GM19328 (cell line): ENCODE measurements around the gene PLG.
"Not testable (repeated sequence)": the region's sequence is repeated elsewhere in the genome, so short reads cannot be mapped to it uniquely, and the experiment has no call there.

Experiments used
- ATAC-seq: cut with Tn5 transposase; IDR thresholded peaks from one replicate; pipeline ENCODE4 v1.9.1; 2021; ENCODE audit warnings: mild to moderate bottlenecking, moderate library complexity; ENCODE audit not compliant: unreplicated experiment

PLG gene

DNA sequence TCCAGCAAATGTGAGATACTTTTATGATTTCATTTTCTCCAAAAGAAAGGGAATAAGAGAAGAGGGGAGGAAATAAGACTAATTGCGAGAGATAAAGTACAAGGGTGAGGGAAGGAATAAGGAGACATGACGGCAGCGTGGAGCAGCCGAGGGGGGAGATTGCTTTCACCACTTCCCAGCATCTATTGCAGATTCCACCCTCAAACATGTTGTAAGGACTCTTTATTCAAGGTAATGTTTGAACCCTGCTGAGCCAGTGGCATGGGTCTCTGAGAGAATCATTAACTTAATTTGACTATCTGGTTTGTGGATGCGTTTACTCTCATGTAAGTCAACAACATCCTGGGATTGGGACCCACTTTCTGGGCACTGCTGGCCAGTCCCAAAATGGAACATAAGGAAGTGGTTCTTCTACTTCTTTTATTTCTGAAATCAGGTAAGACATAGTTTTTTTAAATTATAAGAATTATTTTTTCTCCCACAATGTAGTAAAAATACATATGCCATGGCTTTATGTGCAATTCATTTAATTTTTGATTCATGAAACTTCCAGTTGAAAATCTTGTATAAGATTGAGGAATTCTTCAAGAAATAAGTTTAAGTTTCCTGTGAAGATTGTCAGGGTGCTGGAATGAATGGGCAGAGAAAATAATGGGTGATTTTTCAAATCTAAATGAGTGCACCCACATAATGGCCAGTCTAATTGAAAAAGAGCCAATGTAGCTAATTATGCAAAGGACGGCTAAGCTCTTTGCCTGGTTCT is at the start of gene PLG:
Gene PLG, plus strand, starts transcription at position 327 of the 763 bp plus-strand sequence. Its CDS starts 61 bp downstream, at position 388.
- not testable (repeated sequence) for ATAC-seq

DNA sequence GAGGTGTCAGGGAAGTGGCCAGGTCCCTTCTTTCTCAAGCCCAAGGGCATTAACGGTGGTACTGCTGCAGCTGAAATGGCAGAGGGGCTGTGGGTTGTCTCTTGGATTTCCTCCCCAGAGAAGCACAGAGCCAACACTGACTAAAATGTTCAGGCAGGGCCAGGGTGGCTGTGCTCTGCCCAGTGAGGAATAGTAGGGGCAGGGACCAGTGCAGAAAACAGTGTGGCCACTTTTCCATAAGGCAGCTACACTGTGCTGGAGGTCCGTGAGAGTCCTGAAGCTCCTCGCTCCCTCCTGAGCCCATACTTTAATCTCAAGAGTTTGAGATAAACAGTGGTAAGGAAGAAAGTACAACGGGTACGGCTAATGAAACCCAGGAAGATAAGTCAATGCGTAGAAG is 42.5 kb upstream of the PLG start:
- no peak for ATAC-seq

DNA sequence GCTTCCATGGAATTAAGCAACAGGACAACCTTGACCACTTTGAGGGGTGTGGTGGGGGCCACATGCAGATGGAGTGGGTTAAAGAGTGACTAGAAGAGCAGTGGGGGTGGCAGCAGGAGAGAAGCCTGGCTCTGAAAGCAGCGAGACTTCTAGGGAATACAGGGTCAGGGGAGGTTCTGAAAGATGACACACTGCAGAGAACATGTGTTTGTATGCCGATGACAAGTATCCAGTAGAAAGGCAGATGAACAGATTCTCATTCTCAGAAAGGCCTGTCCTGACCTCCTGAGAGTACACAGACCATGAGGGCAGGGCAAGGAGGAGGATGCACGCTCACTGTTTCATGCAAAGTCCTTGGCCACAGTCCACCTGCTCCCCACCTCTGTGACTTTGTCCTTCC is 40.8 kb upstream of the PLG start:
- no peak for ATAC-seq

DNA sequence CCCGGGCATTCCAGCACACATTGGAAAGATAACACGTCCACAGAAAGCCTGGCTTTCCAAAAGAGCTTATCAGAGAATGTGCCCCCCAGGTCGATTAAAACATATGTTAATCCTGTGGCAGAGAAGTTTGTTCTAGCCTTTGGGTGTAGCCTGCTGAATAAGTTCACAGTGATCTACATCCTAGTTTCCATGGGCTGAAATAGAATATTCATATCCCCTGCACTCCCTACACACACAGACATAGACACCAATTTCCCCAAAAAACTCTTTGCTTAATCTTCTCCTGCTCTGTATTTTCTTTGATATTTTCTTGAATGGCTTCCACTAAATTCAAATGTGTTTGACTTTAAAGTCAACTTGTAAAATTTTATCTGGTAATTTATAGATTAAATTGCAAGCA is 39.6 kb upstream of the PLG start:
- ATAC-seq: no peak

DNA sequence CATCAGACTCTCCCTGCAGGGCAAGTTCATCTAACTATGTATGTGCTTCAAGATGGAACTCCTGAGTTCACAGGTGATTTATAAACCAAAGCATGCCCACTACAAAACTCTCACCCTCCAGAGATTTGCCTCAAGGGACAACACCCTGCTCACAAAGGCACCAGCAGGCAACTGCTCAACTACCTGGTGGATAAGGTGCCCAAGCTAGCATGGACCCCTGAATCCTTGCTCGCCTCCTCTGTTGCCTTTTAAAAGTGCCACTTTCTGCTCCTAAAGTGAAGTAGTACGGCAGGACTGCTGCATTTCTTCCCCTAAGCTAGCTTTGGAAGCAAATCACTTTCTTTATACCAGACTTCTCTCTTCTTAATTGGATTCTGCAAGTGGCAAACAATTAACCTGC is 39.2 kb upstream of the PLG start:
- no peak for ATAC-seq

DNA sequence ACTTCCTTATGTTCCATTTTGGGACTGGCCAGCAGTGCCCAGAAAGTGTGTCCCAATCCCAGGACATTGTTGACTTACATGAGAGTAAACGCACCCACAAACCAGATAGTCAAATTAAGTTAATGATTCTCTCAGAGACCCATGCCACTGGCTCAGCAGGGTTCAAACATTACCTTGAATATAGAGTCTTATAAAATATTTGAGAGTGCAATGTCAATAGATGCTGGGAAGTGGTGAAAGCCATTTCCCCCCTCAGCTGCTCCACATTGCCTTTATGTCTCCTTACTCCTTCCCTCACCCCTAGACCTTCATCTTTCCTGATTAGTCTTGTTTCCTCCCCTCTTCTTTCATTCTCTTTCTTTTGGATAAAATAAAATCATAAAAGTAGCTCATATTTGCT is 37.8 kb upstream of the PLG start, which contains the start of gene LPA:
Gene LPA, minus strand, starts transcription at position 78 of the 400 bp plus-strand sequence. Its CDS starts 61 bp downstream, at position 17.
- not testable (repeated sequence) for ATAC-seq

DNA sequence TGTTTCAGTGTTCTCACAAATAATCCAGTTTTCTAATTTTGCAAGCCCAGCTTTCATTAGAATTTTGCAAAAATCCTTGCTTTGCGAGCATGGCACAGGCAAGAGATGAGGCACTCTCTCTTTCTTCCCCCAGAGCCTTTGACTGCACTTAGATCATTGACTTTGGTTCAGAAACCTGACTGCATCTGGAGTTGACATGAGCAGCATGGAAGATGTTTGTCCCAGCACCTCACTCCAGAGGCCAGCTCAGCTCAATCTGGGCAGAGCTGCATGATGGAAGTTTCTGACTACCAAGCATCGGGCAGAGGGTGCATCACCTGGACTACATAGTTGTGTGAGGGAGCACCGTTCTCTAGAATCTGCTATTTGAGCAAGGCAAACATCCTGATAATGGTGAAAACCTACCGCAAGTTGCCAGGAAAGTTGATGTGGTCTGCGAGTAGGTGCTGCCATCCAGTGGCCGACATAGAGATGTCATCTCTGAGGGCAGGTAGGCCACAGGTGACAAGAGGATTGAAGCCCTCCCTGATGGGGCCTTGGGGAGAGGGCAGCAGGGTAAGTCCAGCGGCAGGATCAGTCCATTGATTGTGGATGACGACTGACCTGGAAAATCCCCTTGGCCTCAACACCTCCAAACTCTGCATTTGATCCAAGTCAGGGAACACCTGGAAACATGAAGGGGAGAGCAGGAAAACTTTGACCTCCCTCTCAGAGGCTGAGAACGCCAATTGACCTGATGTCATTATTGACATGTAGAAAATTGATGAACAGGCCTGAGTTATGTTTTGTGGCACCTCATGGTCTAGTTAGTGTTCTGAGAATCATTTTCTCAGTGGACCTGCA is 34.2 kb upstream of the PLG start:
- peak; percentile 70 for ATAC-seq

DNA sequence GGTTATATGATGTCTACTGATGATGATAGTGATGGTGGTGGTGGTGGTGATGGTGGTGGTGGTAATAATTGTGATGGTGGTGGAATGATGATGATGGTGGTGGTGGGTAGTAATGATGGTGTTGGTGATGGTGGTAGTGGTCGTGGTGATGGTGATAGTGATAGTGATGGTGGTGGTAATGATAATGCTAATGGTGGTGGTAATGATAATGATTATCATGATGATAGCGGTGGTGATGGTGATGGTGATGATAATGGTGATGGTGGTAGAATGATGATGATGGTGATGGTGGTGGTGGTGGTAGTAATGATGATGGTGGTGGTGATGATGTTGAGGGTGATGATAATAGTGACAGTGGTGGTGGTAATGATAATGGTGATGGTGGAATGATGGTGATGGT is 33.5 kb upstream of the PLG start:
- no peak for ATAC-seq

DNA sequence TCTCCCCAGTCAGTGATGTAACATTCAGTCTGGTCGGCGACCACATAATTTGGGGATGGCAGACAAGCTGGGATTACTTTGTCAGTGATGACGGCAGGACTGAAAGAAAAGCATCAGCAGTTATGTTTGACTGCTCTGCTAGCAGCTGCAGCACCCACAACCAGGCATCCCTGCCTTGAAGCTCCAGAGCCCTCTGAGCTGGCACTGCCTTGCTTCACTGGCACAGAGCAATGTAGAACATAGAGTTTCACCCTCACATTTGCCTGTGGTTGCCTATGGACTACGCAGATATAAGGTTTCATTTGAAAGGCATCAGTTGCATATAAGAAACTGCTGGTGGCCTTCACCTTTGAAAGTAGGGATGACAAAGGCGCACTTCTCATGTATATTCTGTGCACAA is 25.6 kb upstream of the PLG start:
- ATAC-seq: not testable (repeated sequence)

DNA sequence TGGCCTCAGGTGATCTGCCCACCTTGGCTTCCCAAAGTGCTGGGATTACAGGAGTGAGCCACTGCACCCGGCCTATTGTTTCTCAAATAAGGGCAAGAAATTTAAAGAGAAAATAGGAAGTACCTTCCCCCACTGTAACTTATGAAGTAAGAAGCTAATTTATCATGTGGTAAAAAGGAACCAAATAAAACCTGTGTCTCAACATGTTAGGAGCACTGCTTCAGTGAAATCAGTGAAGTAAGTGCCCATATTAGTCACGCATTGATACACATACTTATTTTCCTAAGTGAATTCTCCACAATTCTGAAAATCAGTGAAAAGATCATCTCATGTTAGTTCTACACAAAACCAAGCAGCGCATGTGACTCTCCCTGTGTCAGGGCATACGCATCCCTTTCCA is 23.8 kb upstream of the PLG start:
- no peak for ATAC-seq

DNA sequence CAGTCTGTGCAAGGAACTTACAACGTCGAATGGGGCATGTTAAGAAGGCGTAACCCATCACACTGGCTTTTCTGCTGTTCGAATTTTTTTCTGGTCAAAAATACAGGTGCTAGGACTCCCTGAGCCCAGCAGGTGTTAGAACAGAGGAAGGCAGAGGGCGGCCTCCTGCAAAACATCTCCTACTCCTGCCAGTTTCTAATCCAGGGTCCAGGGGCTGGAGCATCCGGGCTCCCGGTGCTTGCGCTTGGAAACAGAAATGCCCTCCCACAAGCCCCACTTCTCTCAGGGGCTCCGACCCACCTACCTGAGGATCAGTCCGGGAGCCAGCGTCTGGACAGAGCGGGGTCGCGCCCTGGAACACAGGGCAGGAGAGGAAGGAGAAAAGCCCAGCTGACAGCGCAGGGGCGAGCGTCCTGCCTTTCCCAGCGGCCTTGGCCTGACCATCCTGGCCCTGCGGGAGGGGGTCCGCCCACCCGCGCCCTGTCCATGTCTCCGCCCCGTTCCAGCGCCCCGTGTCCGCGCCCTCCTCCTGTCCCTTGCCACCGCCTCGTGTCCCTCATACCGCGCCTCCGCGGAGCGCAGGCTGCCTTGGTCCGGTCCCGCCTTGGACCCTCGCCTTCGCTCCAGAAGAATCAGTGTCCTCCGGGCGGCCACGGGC is 23.2 kb upstream of the PLG start:
- ATAC-seq: no peak

DNA sequence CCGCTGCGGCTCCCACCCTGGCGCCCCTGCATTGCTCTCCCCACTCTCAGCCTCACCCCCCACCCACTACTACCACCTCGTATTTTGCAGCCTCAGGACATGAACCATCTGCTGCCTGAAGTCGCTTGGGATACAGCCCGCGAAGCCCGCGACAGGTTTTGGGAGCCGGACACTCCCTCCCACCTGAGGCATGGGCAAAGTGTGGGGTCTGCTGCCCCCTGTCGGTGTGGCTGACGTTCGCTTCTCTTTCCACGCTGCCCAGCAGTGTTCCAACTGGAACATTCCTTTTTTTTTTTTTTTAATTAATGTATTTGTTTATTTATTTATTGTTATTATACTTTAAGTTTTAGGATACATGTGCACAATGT is 22.7 kb upstream of the PLG start:
- ATAC-seq: no peak

DNA sequence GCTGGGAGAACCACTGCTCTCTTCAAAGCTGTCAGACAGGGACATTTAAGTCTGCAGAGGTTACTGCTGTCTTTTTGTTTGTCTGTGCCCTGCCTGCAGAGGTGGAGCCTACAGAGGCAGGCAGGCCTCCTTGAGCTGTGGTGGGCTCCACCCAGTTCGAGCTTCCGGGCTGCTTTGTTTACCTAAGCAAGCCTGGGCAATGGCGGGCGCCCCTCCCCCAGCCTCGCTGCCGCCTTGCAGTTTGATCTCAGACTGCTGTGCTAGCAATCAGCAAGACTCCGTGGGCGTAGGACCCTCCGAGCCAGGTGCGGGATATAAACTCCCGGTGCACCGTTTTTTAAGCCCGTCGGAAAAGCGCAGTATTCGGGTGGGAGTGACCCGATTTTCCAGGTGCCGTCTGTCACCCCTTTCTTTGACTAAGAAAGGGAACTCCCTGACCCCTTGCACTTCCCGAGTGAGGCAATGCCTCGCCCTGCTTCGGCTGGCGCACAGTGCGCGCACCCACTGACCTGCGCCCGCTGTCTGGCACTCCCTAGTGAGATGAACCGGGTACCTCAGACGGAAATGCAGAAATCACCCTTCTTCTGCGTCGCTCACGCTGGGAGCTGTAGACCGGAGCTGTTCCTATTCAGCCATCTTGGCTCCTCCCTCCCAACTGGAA is 16.8 kb upstream of the PLG start:
- not testable (repeated sequence) for ATAC-seq

DNA sequence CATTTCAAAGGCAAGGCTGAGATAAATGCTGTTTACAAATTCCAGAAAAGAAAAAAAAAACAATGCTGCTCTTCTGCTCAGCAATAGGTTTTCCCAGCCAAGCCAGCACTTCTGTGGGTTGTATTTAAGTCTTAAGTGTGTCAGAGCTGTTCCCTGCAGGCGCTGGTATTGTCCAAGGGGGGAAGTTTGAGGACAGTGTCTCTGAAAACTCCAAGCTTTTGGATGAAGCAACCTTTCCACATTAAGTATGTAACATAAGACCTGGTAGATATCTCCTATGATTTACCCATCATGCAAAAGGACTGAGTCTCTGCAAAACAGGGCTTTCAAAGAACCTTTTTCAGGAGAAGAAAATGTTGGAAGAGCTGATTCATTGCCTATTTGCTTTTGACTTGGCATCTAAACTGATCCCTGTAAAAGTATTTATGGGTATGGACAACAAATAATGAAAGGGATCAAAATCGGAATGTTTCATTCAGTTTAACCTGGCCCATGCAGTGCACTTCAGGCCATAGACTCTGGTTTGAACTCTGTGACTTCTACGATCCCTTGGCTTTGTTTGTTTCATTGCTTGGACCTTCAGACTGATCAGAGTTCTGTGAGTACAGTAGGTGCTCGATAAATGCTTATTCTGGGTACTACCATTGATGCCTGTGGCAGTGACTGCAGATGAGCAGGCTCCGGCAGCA is 16.1 kb upstream of the PLG start:
- ATAC-seq: no peak

DNA sequence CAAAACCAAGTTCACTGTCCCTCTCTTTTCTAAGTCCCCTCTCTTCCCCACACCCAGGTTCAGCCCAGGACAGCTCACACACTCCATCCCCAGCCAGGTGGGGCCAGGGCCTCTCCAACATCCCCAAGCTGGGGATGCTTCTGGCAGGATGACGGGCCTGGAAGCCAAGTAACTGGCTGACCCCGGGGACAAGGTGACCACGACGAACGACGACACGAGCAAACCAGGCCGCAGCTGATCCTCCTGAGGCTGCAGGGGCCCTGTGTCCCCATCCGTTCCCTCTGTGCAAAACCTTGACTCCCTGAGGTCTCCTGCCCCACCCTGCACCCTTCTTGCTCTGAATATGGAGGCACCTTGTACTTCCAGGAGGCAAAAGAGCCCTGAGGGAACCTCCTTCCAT is 11.6 kb upstream of the PLG start:
- no peak for ATAC-seq

DNA sequence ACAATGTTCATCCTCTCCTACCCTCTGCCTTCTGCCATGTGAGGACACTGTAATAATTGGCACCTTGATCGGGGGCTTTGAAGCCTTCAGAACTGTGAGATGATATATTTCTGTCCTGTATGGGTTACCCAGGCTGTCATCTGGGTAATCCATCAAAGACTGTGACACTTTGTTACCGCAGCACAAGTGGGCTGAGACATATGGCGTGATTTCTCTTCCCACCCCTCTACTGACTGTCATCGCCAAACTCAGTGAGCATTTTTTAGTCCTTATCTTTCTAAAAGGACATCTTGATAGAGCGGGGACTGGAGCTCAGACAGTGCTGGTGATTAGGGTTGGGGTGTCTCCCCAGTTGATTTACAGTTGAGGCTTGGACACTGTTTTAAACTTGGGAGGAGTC is 10.4 kb upstream of the PLG start:
- ATAC-seq: no peak

DNA sequence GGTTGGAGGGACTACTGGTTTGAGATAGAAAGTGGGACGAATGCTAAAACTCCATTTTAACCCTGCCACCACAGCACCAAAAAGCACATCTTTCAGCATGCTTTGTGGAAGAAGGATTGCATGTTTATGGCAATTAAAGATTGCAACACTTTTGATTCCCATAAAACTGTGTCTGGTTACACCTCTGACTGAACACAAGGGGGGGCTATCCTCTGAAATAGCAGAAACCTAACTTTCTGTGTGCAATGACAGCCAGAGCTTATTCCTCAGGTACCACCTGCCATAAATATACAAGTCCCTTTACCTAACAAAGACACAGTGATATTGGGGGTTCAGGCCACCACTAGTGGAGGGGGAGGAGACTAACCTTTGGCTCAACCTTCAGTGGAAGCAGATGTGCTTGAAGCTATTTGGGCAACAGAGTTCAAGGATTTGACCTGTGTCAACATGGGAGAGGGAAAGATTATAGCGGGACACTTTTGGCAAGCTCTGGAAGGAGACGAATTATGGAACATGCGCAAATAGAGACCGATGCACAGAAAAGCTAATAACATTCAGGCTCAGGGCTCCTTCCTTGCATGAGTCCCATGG is 9.6 kb upstream of the PLG start:
- no peak for ATAC-seq

DNA sequence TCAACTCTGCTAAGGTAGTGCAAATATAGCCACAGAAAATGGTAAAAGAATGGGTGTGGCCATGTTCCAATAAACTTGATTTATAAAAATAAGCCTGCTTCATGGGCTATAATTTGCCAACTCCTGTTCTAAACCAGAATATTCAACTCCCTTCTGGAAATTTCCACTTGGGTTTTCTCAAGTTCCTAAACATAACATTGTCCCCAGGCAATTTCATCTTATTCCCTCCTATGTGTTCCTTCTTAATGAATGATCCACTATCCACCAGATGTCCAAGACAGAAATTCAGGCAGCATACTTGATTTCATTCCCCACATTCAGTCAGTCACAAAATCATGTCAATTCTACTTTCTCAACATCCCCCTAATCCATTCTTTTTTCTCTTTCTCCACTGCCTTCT is 7.0 kb upstream of the PLG start:
- ATAC-seq: not testable (repeated sequence)

DNA sequence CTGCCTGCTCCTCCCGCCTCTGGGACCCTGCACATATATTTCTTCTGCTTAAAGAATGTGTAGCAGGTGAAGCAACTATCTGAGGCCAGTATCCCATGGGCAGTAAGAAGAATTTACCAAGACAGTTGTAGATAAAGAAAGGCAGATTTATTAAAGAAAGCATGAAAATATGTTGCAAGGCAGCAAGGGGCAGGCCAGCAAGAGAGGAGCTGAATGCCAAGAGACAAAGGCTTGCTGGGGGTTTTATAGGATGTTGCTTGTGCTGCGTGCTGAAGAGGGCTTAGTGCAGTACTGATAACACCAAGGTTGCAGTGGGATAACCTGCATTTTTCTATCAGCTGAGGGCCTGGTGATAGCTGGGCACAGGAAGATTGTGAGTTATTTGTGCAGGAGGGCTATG is 6.4 kb upstream of the PLG start:
- not testable (repeated sequence) for ATAC-seq

DNA sequence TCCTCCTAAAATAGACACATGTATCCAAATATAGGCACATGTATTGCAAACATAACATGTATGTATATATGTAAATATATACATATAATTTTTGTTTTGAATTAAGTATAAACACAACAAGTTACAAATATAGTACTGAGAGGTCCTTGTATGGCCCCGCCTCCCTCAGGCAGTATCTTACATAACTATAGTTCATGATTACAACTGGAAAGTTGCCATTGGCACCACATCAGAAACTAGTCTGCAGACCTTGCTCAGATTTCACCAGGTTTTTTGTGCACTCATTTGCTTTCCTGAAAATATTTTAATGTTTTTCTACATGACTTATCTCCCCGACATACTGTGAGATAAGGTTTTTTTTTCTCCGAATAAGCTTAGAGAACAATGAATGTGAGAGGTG is 5.2 kb upstream of the PLG start:
- not testable (repeated sequence) for ATAC-seq
